Measurements from ENCODE around the gene PLK2.

Gene PLK2

DNA sequence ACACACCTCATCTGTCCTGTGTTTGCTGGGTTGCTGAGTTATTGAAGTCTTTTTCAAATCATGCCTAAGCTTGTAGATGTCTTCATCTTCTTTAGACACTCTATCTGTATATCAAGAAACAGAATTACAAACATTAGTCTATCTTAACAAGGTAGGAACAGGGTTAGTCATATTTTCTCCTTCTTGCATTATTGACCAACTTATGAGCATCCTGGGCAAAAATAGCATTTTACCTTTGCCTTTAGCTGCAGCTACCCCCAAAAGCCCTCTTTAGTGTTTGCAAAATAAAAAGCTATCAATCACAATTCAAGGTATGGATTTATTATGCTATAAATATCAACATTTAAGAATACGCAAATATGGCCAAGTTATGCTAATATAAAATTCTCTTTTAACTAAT, 3.4 kb downstream of the PLK2 start:
- Histone ChIP-seq H3K4me2 (ENCODE audit: low read length) (no peak overlapping the region), H3K4me3 (ENCODE audit: low read length) (no peak overlapping the region), H3K27ac (ENCODE audit: low read length) (no peak overlapping the region), H2AFZ (ENCODE audit: low read depth, low read length) (no peak overlapping the region), H4K20me1 (ENCODE audit: insufficient read depth, low read length) (no peaks in the 10 kb centered on the region), H3K9ac (ENCODE audit: low read length) (no peak overlapping the region), H3K79me2 (ENCODE audit: low read length) (no peaks in the 10 kb centered on the region), H3K4me1 (ENCODE audit: low read length) (0 out of 2 replicates have a peak, but pooled peaks cover 4% of the 10 kb centered on the region), H3K9me3 (ENCODE audit: insufficient read depth, low read length) (no peaks in the 10 kb centered on the region), H3K27me3 (ENCODE audit: low read depth, low read length) (no peaks in the 10 kb centered on the region), H3K36me3 (replicated peaks; ENCODE audit: low read depth, low read length) (no peaks in the 10 kb centered on the region)
- TF ChIP-seq, protein P1, sequence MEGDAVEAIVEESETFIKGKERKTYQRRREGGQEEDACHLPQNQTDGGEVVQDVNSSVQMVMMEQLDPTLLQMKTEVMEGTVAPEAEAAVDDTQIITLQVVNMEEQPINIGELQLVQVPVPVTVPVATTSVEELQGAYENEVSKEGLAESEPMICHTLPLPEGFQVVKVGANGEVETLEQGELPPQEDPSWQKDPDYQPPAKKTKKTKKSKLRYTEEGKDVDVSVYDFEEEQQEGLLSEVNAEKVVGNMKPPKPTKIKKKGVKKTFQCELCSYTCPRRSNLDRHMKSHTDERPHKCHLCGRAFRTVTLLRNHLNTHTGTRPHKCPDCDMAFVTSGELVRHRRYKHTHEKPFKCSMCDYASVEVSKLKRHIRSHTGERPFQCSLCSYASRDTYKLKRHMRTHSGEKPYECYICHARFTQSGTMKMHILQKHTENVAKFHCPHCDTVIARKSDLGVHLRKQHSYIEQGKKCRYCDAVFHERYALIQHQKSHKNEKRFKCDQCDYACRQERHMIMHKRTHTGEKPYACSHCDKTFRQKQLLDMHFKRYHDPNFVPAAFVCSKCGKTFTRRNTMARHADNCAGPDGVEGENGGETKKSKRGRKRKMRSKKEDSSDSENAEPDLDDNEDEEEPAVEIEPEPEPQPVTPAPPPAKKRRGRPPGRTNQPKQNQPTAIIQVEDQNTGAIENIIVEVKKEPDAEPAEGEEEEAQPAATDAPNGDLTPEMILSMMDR (IDR thresholded peaks at IDR 0.05; ENCODE audit: low read depth, low read length) = no peak
- no peak for TF ChIP-seq EZH2phosphoT487 (IDR thresholded peaks at IDR 0.05; ENCODE audit: low read depth)

DNA sequence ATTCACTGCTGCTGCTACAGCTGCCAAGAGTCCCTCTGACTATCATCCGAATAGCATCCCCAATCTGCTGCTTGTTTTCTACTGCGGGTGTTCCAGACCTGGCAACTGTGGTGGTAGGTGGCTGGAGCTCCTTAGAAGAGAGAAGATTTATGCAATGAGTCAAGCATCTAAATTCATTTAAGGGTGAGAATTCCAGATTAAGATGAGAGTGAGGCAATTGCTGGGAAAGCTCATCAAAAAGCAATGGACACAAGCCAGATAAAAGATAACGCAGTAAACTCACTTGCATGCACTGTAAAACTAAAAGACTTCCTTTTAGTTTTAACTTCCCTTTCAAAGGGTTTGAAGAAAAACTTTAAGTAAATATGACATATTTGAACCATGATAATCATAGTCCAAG, 3.9 kb downstream of the PLK2 start:
- TF ChIP-seq EZH2phosphoT487 (IDR thresholded peaks at IDR 0.05; ENCODE audit: low read depth) = no peak
- TF ChIP-seq, protein P1 (IDR thresholded peaks at IDR 0.05; ENCODE audit: low read depth, low read length) = no peak
- Histone ChIP-seq H3K4me1 (ENCODE audit: low read length) (no peaks in the 10 kb centered on the region), H3K27ac (ENCODE audit: low read length) (no peak overlapping the region), H2AFZ (ENCODE audit: low read depth, low read length) (no peak overlapping the region), H3K4me3 (ENCODE audit: low read length) (no peak overlapping the region), H3K27me3 (ENCODE audit: low read depth, low read length) (no peaks in the 10 kb centered on the region), H3K79me2 (ENCODE audit: low read length) (no peaks in the 10 kb centered on the region), H3K36me3 (replicated peaks; ENCODE audit: low read depth, low read length) (no peaks in the 10 kb centered on the region), H4K20me1 (ENCODE audit: insufficient read depth, low read length) (no peaks in the 10 kb centered on the region), H3K4me2 (ENCODE audit: low read length) (no peak overlapping the region), H3K9me3 (ENCODE audit: insufficient read depth, low read length) (no peaks in the 10 kb centered on the region), H3K9ac (ENCODE audit: low read length) (no peak overlapping the region)

DNA sequence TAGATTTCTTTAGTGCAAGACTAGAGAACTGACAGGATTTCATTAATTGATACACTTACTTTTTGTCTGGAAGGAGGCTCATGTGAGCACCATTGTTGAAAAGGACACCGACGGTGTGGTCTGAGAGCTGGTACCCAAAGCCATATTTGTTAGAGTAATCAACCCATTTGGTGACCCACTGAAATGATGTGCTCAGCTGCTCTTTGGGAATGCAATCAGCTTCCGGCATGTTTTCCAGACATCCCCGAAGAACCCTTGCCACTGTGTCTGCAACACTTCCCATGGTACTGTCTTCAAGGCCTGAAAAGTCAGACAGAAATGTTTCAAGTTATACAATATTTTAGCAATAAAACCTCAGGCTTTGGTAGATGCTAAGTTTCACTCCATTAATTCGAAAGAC, 4.4 kb downstream of the PLK2 start:
- Histone ChIP-seq H3K9ac (ENCODE audit: low read length) (no peak overlapping the region), H3K27ac (ENCODE audit: low read length) (no peak overlapping the region), H3K36me3 (replicated peaks; ENCODE audit: low read depth, low read length) (no peaks in the 10 kb centered on the region), H3K4me3 (ENCODE audit: low read length) (no peak overlapping the region), H3K4me2 (ENCODE audit: low read length) (no peak overlapping the region), H3K4me1 (ENCODE audit: low read length) (no peaks in the 10 kb centered on the region), H3K9me3 (ENCODE audit: insufficient read depth, low read length) (no peaks in the 10 kb centered on the region), H4K20me1 (ENCODE audit: insufficient read depth, low read length) (no peaks in the 10 kb centered on the region), H2AFZ (ENCODE audit: low read depth, low read length) (no peak overlapping the region), H3K27me3 (ENCODE audit: low read depth, low read length) (no peaks in the 10 kb centered on the region), H3K79me2 (ENCODE audit: low read length) (no peaks in the 10 kb centered on the region)
- TF ChIP-seq, protein P1 (IDR thresholded peaks at IDR 0.05; ENCODE audit: low read depth, low read length) = no peak
- TF ChIP-seq EZH2phosphoT487 (IDR thresholded peaks at IDR 0.05; ENCODE audit: low read depth) = no peak

GRCh38 chr5:58455066-58455465, 4.8 kb downstream of the PLK2 start:
- H3K4me1 ChIP-seq (ENCODE audit: low read length) = no peaks in the 10 kb centered on the region
- H3K27ac ChIP-seq (ENCODE audit: low read length) = no peak overlapping the region
- no peak overlapping the region for H3K4me2 ChIP-seq (ENCODE audit: low read length)
- H2AFZ ChIP-seq (ENCODE audit: low read depth, low read length) = no peak overlapping the region
- H3K9ac ChIP-seq (ENCODE audit: low read length) = no peak overlapping the region
- no peaks in the 10 kb centered on the region for H3K27me3 ChIP-seq (ENCODE audit: low read depth, low read length)
- TF ChIP-seq, protein P1 (IDR thresholded peaks at IDR 0.05; ENCODE audit: low read depth, low read length) = no peak
- TF ChIP-seq EZH2phosphoT487 (IDR thresholded peaks at IDR 0.05; ENCODE audit: low read depth) = no peak
- H3K9me3 ChIP-seq (ENCODE audit: insufficient read depth, low read length) = no peaks in the 10 kb centered on the region
- H3K4me3 ChIP-seq (ENCODE audit: low read length) = no peak overlapping the region
- no peaks in the 10 kb centered on the region for H3K36me3 ChIP-seq (replicated peaks; ENCODE audit: low read depth, low read length)
- H4K20me1 ChIP-seq (ENCODE audit: insufficient read depth, low read length) = no peaks in the 10 kb centered on the region
- H3K79me2 ChIP-seq (ENCODE audit: low read length) = no peaks in the 10 kb centered on the region
